ENCODE data around the gene PREPL. TPM values are rescaled to one million over a fixed set of nuclear protein-coding genes. Genes with fewer than 3 reads are reported as not detected.
"Not testable (repeated sequence)": the region's sequence is repeated elsewhere in the genome, so short reads cannot be mapped to it uniquely, and the experiment has no call there.

The PREPL gene
- total and polyA plus RNA-seq, 4 donors = 17.2 to 60.3 (median 41.1) TPM

GRCh38 chr2:44320832-44321231, 40.5 kb downstream of the PREPL start:
- ATAC-seq (ENCODE audit: low FRiP score) = no peak
- 80 to 81% methylated on average over 1 of the region's 1 CpG for WGBS, 2 donors
- intact Hi-C loops (cut with DNase I) = no loop called here

GRCh38 chr2:44315945-44316344, 45.3 kb downstream of the PREPL start:
- no peaks in the 10 kb centered on the region for H3K9me3 ChIP-seq (ENCODE audit: control insufficient read depth, low read length)
- H3K27me3 ChIP-seq (ENCODE audit: control insufficient read depth in 1 of 2, insufficient read depth in 2 of 2, low read length in 1 of 2) = no peaks in the 10 kb centered on the region
- H3K36me3 ChIP-seq (ENCODE audit: control insufficient read depth in 1 of 2, insufficient read depth in 2 of 2, low read length in 1 of 2) = peaks cover 3 to 6% of the 10 kb centered on the region in 2 donors
- H3K27ac ChIP-seq (ENCODE audit: low read depth in 1 of 2, low read length in 2 of 2) = no peak overlapping the region
- ATAC-seq (ENCODE audit: low FRiP score) (no peak), DNase-seq (no peak)
- no peak overlapping the region for H3K4me3 ChIP-seq (ENCODE audit: low read length in 2 of 2)
- intact Hi-C loops (cut with DNase I) = no loop called here
- H3K4me1 ChIP-seq (ENCODE audit: control insufficient read depth in 1 of 2, insufficient read depth in 2 of 2, low read length in 2 of 2) = no peaks in the 10 kb centered on the region

More at GRCh38 chr2:44320832-44321231, 40.5 kb downstream of the PREPL start:
- H3K9me3 ChIP-seq (ENCODE audit: control insufficient read depth, low read length) = no peaks in the 10 kb centered on the region
- H3K27ac ChIP-seq (ENCODE audit: low read depth in 1 of 2, low read length in 2 of 2) = no peak overlapping the region
- DNase-seq = no peak
- no peak overlapping the region for H3K4me3 ChIP-seq (ENCODE audit: low read length in 2 of 2)
- peaks cover 2 to 11% of the 10 kb centered on the region in 2 donors for H3K36me3 ChIP-seq (ENCODE audit: control insufficient read depth in 1 of 2, insufficient read depth in 2 of 2, low read length in 1 of 2)
- H3K4me1 ChIP-seq (ENCODE audit: control insufficient read depth in 1 of 2, insufficient read depth in 2 of 2, low read length in 2 of 2) = no peaks in the 10 kb centered on the region
- H3K27me3 ChIP-seq (ENCODE audit: control insufficient read depth in 1 of 2, insufficient read depth in 2 of 2, low read length in 1 of 2) = no peaks in the 10 kb centered on the region

DNA sequence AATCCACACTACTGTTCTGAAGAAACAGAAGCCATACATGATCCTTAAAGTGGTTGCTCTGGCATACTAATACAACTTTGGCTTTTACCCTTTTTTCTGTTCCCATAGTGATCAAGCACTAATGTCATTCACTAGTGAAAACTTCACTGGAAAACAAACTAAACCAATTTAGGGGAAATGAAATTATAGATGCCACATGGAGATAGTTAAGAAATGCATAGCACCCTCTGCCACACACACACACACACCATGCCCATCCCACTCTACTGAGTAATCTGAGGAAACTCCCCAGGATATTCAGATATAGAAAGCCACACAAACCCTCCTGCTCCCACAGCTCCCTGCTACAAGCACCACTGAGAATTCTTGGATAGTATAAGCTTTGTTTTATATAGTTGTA, 46.9 kb downstream of the PREPL start:
- H3K9me3 ChIP-seq (ENCODE audit: control insufficient read depth, low read length) = peaks cover 4% of the 10 kb centered on the region
- ATAC-seq (ENCODE audit: low FRiP score) = no peak
- intact Hi-C loops (cut with DNase I) = no loop called here
- H3K36me3 ChIP-seq (ENCODE audit: control insufficient read depth in 1 of 2, insufficient read depth in 2 of 2, low read length in 1 of 2) = peaks cover 2 to 5% of the 10 kb centered on the region in 2 donors
- H3K4me1 ChIP-seq (ENCODE audit: control insufficient read depth in 1 of 2, insufficient read depth in 2 of 2, low read length in 2 of 2) = no peaks in the 10 kb centered on the region
- DNase-seq = no peak
- H3K27ac ChIP-seq (ENCODE audit: low read depth in 1 of 2, low read length in 2 of 2) = no peak overlapping the region
- H3K4me3 ChIP-seq (ENCODE audit: low read length in 2 of 2) = no peak overlapping the region
- no peaks in the 10 kb centered on the region for H3K27me3 ChIP-seq (ENCODE audit: control insufficient read depth in 1 of 2, insufficient read depth in 2 of 2, low read length in 1 of 2)

DNA sequence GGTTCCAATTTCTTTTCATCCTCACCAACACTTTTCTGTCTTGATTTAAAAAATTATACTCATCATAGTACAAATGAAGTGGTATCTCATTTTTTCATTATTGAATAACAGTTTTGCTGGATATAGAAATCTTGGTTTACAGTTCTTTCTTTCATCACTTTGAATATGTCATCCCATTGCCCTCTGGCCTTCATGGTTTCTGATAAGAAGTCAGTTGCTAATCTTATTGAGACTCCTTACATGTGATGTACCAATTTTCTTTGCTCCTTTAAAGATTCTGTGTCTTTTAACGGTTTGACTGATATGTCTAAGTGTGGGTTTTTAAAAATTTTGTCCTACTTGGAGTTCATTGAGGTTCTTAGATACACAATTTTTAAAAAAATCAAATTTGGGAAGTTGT, 51.0 kb downstream of the PREPL start:
- DNase-seq (no peak), ATAC-seq (ENCODE audit: low FRiP score) (no peak)
- no peak overlapping the region for H3K27ac ChIP-seq (ENCODE audit: low read depth in 1 of 2, low read length in 2 of 2)
- peaks cover 4% of the 10 kb centered on the region for H3K9me3 ChIP-seq (ENCODE audit: control insufficient read depth, low read length)
- intact Hi-C loops (cut with DNase I) = no loop called here
- H3K4me1 ChIP-seq (ENCODE audit: control insufficient read depth in 1 of 2, insufficient read depth in 2 of 2, low read length in 2 of 2) = no peaks in the 10 kb centered on the region
- no peaks in the 10 kb centered on the region for H3K27me3 ChIP-seq (ENCODE audit: control insufficient read depth in 1 of 2, insufficient read depth in 2 of 2, low read length in 1 of 2)
- peaks cover 0 to 5% of the 10 kb centered on the region in 2 donors for H3K36me3 ChIP-seq (ENCODE audit: control insufficient read depth in 1 of 2, insufficient read depth in 2 of 2, low read length in 1 of 2)
- no peak overlapping the region for H3K4me3 ChIP-seq (ENCODE audit: low read length in 2 of 2)
- WGBS, 2 donors = 95 to 99% methylated on average over 1 of the region's 1 CpG

DNA sequence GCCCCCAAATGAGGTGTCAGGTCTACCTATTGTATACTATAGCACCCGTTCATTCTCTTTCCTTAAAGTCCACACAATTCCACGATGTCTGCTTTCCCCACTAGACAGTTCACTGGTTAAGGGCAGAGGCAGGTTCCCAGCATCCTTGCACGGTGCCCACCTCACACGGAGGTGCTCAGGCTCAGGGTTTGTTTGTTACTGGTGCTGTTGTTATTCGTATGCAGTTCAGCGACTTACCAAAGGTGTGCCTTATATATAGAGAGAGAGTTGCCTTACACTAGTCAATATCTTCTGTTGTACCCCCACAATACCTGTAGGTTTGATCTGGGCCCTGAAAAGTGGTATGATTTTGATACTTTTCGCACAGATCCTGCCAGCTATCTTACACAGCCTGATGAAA, 55.4 kb downstream of the PREPL start:
- H3K36me3 ChIP-seq (ENCODE audit: control insufficient read depth in 1 of 2, insufficient read depth in 2 of 2, low read length in 1 of 2) = peaks cover 0 to 3% of the 10 kb centered on the region in 2 donors
- H3K27me3 ChIP-seq (ENCODE audit: control insufficient read depth in 1 of 2, insufficient read depth in 2 of 2, low read length in 1 of 2) = no peaks in the 10 kb centered on the region
- no peak overlapping the region for H3K27ac ChIP-seq (ENCODE audit: low read depth in 1 of 2, low read length in 2 of 2)
- H3K4me1 ChIP-seq (ENCODE audit: control insufficient read depth in 1 of 2, insufficient read depth in 2 of 2, low read length in 2 of 2) = no peaks in the 10 kb centered on the region
- DNase-seq (no peak), ATAC-seq (ENCODE audit: low FRiP score) (no peak)
- H3K9me3 ChIP-seq (ENCODE audit: control insufficient read depth, low read length) = peaks cover 3% of the 10 kb centered on the region
- intact Hi-C loops (cut with DNase I) = loop anchor here in 1 of 2 donors (5.0 kb wide), 1 partner anchor 69 kb away; no protein-coding TSS in a partner anchor
- no peak overlapping the region for H3K4me3 ChIP-seq (ENCODE audit: low read length in 2 of 2)
- 67 to 79% methylated on average over 7 of the region's 7 CpGs for WGBS, 2 donors

DNA sequence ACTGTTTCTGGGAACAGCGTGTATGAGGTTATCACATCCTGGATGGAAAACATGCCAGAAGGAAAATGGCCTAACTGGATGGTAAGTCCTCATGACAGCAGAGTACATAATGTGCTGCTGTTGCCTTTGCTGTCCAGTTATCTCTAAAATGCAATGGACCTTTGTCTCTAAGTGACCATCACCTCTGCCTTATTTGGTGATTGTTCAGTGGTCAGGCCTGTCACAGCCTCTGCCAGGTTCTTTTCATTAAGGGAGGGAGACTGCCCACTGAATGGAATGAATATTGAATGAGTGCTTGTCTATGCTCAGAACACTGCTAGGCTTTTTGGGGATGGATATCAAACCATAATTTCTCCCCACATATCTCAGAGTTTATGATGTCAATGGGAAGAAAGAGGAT, 57.0 kb downstream of the PREPL start:
- Histone ChIP-seq H3K36me3 (ENCODE audit: control insufficient read depth in 1 of 2, insufficient read depth in 2 of 2, low read length in 1 of 2) (no peaks in the 10 kb centered on the region), H3K9me3 (ENCODE audit: control insufficient read depth, low read length) (no peaks in the 10 kb centered on the region), H3K27ac (ENCODE audit: low read depth in 1 of 2, low read length in 2 of 2) (no peak overlapping the region), H3K4me3 (ENCODE audit: low read length in 2 of 2) (no peak overlapping the region), H3K4me1 (ENCODE audit: control insufficient read depth in 1 of 2, insufficient read depth in 2 of 2, low read length in 2 of 2) (no peaks in the 10 kb centered on the region), H3K27me3 (ENCODE audit: control insufficient read depth in 1 of 2, insufficient read depth in 2 of 2, low read length in 1 of 2) (no peaks in the 10 kb centered on the region)
- ATAC-seq (ENCODE audit: low FRiP score) (no peak), DNase-seq (no peak)
- WGBS, 2 donors = 12 to 24% methylated on average over 1 of the region's 1 CpG
- intact Hi-C loops (cut with DNase I) = no loop called here

- WGBS, 2 donors = 86 to 99% methylated on average over 3 of the region's 3 CpGs
- H3K4me3 ChIP-seq (ENCODE audit: low read length in 2 of 2); H3K27ac ChIP-seq (ENCODE audit: low read depth in 1 of 2, low read length in 2 of 2); H3K4me1 ChIP-seq (ENCODE audit: control insufficient read depth in 1 of 2, insufficient read depth in 2 of 2, low read length in 2 of 2); ATAC-seq (ENCODE audit: low FRiP score); intact Hi-C loops (cut with DNase I); DNase-seq; H3K27me3 ChIP-seq (ENCODE audit: control insufficient read depth in 1 of 2, insufficient read depth in 2 of 2, low read length in 1 of 2); H3K9me3 ChIP-seq (ENCODE audit: control insufficient read depth, low read length); H3K36me3 ChIP-seq (ENCODE audit: control insufficient read depth in 1 of 2, insufficient read depth in 2 of 2, low read length in 1 of 2): not testable (repeated sequence)
These were observed 57.5 kb downstream of the PREPL start for GRCh38 chr2:44303766-44304165.

DNA sequence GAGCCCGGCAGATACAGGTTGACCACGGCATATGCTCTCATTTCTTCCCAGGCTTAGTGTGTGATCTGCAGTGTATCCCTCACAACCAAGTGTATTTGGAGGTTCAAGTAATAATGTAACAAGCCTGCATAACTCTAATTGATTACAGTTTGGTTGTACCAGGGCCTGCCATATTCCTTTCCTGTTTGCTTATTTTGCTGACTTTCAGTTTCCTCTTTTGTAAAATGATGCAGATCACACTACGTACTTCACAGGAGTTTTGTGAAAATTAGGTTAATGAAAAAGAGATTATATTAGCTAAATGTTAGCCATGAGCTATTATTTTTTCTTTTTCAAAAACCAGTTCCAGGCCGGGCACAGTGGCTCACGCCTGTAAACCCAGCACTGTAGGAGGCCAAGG, 60.2 kb downstream of the PREPL start:
- Histone ChIP-seq H3K27me3 (ENCODE audit: control insufficient read depth in 1 of 2, insufficient read depth in 2 of 2, low read length in 1 of 2) (no peaks in the 10 kb centered on the region), H3K36me3 (ENCODE audit: control insufficient read depth in 1 of 2, insufficient read depth in 2 of 2, low read length in 1 of 2) (no peaks in the 10 kb centered on the region), H3K4me3 (ENCODE audit: low read length in 2 of 2) (no peak overlapping the region), H3K4me1 (ENCODE audit: control insufficient read depth in 1 of 2, insufficient read depth in 2 of 2, low read length in 2 of 2) (no peaks in the 10 kb centered on the region), H3K27ac (ENCODE audit: low read depth in 1 of 2, low read length in 2 of 2) (no peak overlapping the region), H3K9me3 (ENCODE audit: control insufficient read depth, low read length) (no peaks in the 10 kb centered on the region)
- intact Hi-C loops (cut with DNase I) = no loop called here
- ATAC-seq (ENCODE audit: low FRiP score) (no peak), DNase-seq (no peak)
- 95% methylated on average over 5 of the region's 5 CpGs for WGBS, 2 donors

DNA sequence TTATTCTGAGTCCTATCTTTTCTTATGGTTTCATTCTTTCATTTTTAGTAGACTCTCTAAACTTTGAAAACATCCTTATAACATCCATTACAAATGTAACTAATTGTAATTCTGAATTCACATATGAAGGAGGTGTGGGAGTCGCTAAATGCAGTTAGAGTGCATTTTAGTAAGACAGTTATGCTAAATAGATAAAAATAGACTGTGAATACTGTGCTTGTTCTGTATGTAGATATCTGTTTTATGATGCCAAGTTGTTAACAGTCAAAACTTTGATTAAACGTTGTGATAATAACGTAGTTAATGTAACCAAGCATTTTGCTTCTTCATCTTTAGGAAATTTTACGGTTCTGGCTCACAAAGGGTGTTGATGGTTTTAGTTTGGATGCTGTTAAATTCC, 61.7 kb downstream of the PREPL start:
- intact Hi-C loops (cut with DNase I) = no loop called here
- peaks cover 0 to 2% of the 10 kb centered on the region in 2 donors for H3K4me1 ChIP-seq (ENCODE audit: control insufficient read depth in 1 of 2, insufficient read depth in 2 of 2, low read length in 2 of 2)
- no peak overlapping the region for H3K4me3 ChIP-seq (ENCODE audit: low read length in 2 of 2)
- 51 to 57% methylated on average over 4 of the region's 4 CpGs for WGBS, 2 donors
- H3K9me3 ChIP-seq (ENCODE audit: control insufficient read depth, low read length) = no peaks in the 10 kb centered on the region
- no peak for ATAC-seq (ENCODE audit: low FRiP score)
- no peak for DNase-seq
- H3K27ac ChIP-seq (ENCODE audit: low read depth in 1 of 2, low read length in 2 of 2) = no peak overlapping the region
- no peaks in the 10 kb centered on the region for H3K27me3 ChIP-seq (ENCODE audit: control insufficient read depth in 1 of 2, insufficient read depth in 2 of 2, low read length in 1 of 2)
- no peaks in the 10 kb centered on the region for H3K36me3 ChIP-seq (ENCODE audit: control insufficient read depth in 1 of 2, insufficient read depth in 2 of 2, low read length in 1 of 2)

Data from aorta (tissue), 5 donors.